Hematopoietic multipotent progenitor cell treated with erythropoietin and hydrocortisone succinate and interleukin-3 and kit ligand, for 4 days (in vitro differentiated cells): ENCODE results near the gene BDH1.

Source experiments
- DNase-seq: peaks from one replicate; pipeline ENCODE4 v3.0.0-alpha.2; 2015

Gene BDH1

GRCh38 chr3:197547306-197548011 lies 8.3 kb downstream of the BDH1 start:
- no peak for DNase-seq

- no peak for DNase-seq
Measured at GRCh38 chr3:197546307-197547085, 9.3 kb downstream of the BDH1 start.

- DNase-seq, result no peak
Measured at GRCh38 chr3:197545571-197545970, 10.2 kb downstream of the BDH1 start.

- no peak for DNase-seq
Measured at GRCh38 chr3:197545101-197545500, 10.7 kb downstream of the BDH1 start.

GRCh38 chr3:197542741-197543454 lies 12.9 kb downstream of the BDH1 start:
- no peak for DNase-seq

GRCh38 chr3:197541756-197542539 lies 13.8 kb downstream of the BDH1 start:
- DNase-seq, result no peak

GRCh38 chr3:197540961-197541377 lies 14.8 kb downstream of the BDH1 start:
- no peak for DNase-seq

- DNase-seq, result no peak
Measured at GRCh38 chr3:197539651-197540051, 16.1 kb downstream of the BDH1 start.

- no peak for DNase-seq
Measured at GRCh38 chr3:197533927-197534725, 21.6 kb downstream of the BDH1 start.

GRCh38 chr3:197533396-197533795 lies 22.4 kb downstream of the BDH1 start:
- no peak for DNase-seq

GRCh38 chr3:197532388-197532787 lies 23.4 kb downstream of the BDH1 start:
- no peak for DNase-seq

GRCh38 chr3:197528190-197528589 lies 27.6 kb downstream of the BDH1 start:
- no peak for DNase-seq

GRCh38 chr3:197527569-197527968 lies 28.2 kb downstream of the BDH1 start:
- no peak for DNase-seq

GRCh38 chr3:197525706-197526105 lies 30.1 kb downstream of the BDH1 start:
- DNase-seq, result peak; percentile 33

GRCh38 chr3:197524128-197524527 lies 31.6 kb downstream of the BDH1 start:
- no peak for DNase-seq

GRCh38 chr3:197523526-197523925 lies 32.2 kb downstream of the BDH1 start:
- no peak for DNase-seq

- DNase-seq, result no peak
Measured at GRCh38 chr3:197522881-197523441, 32.8 kb downstream of the BDH1 start.

GRCh38 chr3:197522183-197522715 lies 33.5 kb downstream of the BDH1 start:
- no peak for DNase-seq

- no peak for DNase-seq
Measured at GRCh38 chr3:197521277-197522182, 34.2 kb downstream of the BDH1 start.
